Measurements from ENCODE around the gene ZNF844.

DNA sequence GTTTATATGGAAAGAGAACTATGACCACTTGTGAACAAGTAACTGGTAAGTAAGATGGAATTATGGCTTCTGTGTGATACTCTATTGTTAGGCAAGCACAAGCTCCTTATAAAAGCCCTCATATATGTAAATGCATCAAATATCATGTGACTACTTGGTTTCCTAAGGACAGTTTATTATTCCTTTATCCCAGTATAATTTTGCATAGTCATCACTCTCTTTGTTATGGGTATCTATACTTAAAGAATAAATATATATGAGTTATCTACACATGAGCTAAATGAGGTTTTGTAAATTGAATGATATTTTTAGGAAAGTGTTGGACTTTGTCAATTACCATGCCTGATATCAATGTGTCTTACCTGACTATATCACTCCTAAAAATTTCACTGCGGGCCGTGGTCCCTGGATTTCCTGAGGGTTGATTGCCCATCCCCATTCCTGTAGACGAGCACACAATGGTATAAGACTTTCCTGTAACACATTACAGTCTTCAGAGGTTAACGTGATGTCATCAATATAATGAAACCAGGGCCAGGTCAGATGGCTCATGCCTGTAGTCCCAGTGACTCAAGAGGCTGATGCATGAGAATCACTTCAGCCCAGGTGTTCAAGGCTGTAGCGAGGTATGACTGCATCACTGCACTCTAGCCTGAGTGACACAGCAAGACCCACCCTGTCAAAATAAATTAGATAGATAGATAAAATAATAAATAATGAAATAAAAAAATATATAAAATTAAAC, 20.7 kb downstream of the ZNF844 start:
- TF ChIP-seq, protein P1, sequence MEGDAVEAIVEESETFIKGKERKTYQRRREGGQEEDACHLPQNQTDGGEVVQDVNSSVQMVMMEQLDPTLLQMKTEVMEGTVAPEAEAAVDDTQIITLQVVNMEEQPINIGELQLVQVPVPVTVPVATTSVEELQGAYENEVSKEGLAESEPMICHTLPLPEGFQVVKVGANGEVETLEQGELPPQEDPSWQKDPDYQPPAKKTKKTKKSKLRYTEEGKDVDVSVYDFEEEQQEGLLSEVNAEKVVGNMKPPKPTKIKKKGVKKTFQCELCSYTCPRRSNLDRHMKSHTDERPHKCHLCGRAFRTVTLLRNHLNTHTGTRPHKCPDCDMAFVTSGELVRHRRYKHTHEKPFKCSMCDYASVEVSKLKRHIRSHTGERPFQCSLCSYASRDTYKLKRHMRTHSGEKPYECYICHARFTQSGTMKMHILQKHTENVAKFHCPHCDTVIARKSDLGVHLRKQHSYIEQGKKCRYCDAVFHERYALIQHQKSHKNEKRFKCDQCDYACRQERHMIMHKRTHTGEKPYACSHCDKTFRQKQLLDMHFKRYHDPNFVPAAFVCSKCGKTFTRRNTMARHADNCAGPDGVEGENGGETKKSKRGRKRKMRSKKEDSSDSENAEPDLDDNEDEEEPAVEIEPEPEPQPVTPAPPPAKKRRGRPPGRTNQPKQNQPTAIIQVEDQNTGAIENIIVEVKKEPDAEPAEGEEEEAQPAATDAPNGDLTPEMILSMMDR (IDR thresholded peaks at IDR 0.05): no peak
- TF ChIP-seq POLR2A (IDR thresholded peaks at IDR 0.05): no peak

Data from testis (tissue), 2 donors.